MM.1S (cell line): ENCODE data around the gene PRKG2.

Experiments used
- DNase-seq: peaks from one replicate; pipeline ENCODE4 v3.0.0-alpha.2; 2015
- H2AFZ ChIP-seq: fragments of 300-600 bp; sonication (generic); 2 replicates; pipeline ENCODE4 v1.6.0; 2016; ENCODE audit warnings: antibody characterized with exemption, low read length
- H3F3A ChIP-seq: fragments of 300-600 bp; sonication (generic); 2 replicates; pipeline ENCODE4 v1.6.1; 2016; ENCODE audit warnings: mild to moderate bottlenecking, antibody characterized with exemption, low read length, moderate library complexity, mixed read lengths; ENCODE audit not compliant: insufficient read depth
- H3K27ac ChIP-seq: fragments of 300-600 bp; sonication (generic); 2 replicates; pipeline ENCODE4 v1.5.1; 2016; ENCODE audit warnings: mild to moderate bottlenecking, low read length
- H3K27me3 ChIP-seq: fragments of 300-600 bp; sonication (generic); replicated peaks from 2 replicates; pipeline ENCODE4 v1.6.0; 2016; ENCODE audit warnings: low read length; ENCODE audit not compliant: insufficient read depth
- H3K36me3 ChIP-seq: fragments of 300-600 bp; sonication (generic); replicated peaks from 2 replicates; pipeline ENCODE4 v1.6.1; 2016; ENCODE audit warnings: mild to moderate bottlenecking, low read length, mixed read lengths; ENCODE audit not compliant: insufficient read depth
- H3K4me1 ChIP-seq: fragments of 300-600 bp; sonication (generic); 2 replicates; pipeline ENCODE4 v1.6.1; 2016; ENCODE audit warnings: low read length, mixed read lengths
- H3K4me2 ChIP-seq: fragments of 300-600 bp; sonication (generic); 2 replicates; pipeline ENCODE4 v1.6.0; 2016; ENCODE audit warnings: low read depth, low read length
- H3K4me3 ChIP-seq: fragments of 300-600 bp; sonication (generic); 2 replicates; pipeline ENCODE4 v1.5.1; 2016; ENCODE audit warnings: low read length, mixed read lengths
- H3K79me2 ChIP-seq: fragments of 300-600 bp; sonication (generic); 2 replicates; pipeline ENCODE4 v1.6.1; 2016; ENCODE audit warnings: mixed run types, low read length, mixed read lengths
- H3K9ac ChIP-seq: fragments of 300-600 bp; sonication (generic); 2 replicates; pipeline ENCODE4 v1.6.1; 2016; ENCODE audit warnings: low read length, mixed read lengths
- H3K9me2 ChIP-seq: fragments of 300-600 bp; sonication (generic); replicated peaks from 2 replicates; pipeline ENCODE4 v1.6.1; 2016; ENCODE audit warnings: mild to moderate bottlenecking, low read length, mixed read lengths; ENCODE audit not compliant: insufficient read depth
- H3K9me3 ChIP-seq: fragments of 300-600 bp; sonication (generic); replicated peaks from 2 replicates; pipeline ENCODE4 v1.6.1; 2016; ENCODE audit warnings: mild to moderate bottlenecking, low read length, mixed read lengths; ENCODE audit not compliant: insufficient read depth
- H4K20me1 ChIP-seq: fragments of 300-600 bp; sonication (generic); 2 replicates; pipeline ENCODE4 v1.6.1; 2016; ENCODE audit warnings: mild to moderate bottlenecking, low read length, moderate library complexity, mixed read lengths; ENCODE audit not compliant: insufficient read depth
- EZH2 ChIP-seq: fragments of 300-600 bp; sonication (generic); optimal IDR thresholded peaks from 2 replicates; pipeline ENCODE3; 2017; ENCODE audit warnings: low read depth, mild to moderate bottlenecking, antibody characterized with exemption, low read length, mixed read lengths
- EZH2phosphoT487 ChIP-seq: fragments of 300-600 bp; sonication (generic); IDR thresholded peaks from 2 replicates; pipeline ENCODE4 v1.6.1; 2018; ENCODE audit warnings: antibody characterized with exemption, low read length
- TF ChIP-seq, protein P1 (sequence below): fragments of 300-600 bp; sonication (generic); IDR thresholded peaks from 2 replicates; pipeline ENCODE4 v1.5.1; 2016; ENCODE audit warnings: antibody characterized with exemption, low read length, mixed read lengths

The PRKG2 gene

DNA sequence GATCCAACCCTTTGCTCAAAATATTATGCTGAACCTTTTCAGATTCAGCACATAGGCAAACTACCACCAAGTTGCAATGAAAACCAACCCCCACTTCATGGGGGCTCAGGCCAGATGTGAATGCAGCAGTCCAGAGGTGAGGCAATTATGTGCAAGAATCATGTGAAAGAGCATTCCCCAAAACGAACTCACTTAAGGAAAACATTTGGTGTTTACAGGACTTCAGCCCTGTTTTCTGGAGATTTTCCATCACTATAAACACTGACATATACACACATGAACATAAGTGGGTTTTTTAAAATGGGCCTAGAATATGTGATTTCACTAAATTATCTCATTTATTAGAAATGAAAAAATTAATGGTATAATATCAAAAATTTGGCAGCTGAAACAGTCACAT lies 153.0 kb downstream of the PRKG2 start:
- no peak overlapping the region for H3K4me3 ChIP-seq
- H3K9me2 ChIP-seq, result no peaks in the 10 kb centered on the region
- DNase-seq, result no peak
- no peaks in the 10 kb centered on the region for H3K79me2 ChIP-seq
- TF ChIP-seq, protein P1, sequence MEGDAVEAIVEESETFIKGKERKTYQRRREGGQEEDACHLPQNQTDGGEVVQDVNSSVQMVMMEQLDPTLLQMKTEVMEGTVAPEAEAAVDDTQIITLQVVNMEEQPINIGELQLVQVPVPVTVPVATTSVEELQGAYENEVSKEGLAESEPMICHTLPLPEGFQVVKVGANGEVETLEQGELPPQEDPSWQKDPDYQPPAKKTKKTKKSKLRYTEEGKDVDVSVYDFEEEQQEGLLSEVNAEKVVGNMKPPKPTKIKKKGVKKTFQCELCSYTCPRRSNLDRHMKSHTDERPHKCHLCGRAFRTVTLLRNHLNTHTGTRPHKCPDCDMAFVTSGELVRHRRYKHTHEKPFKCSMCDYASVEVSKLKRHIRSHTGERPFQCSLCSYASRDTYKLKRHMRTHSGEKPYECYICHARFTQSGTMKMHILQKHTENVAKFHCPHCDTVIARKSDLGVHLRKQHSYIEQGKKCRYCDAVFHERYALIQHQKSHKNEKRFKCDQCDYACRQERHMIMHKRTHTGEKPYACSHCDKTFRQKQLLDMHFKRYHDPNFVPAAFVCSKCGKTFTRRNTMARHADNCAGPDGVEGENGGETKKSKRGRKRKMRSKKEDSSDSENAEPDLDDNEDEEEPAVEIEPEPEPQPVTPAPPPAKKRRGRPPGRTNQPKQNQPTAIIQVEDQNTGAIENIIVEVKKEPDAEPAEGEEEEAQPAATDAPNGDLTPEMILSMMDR, result no peak
- TF ChIP-seq EZH2phosphoT487, result no peak
- H3K27ac ChIP-seq, result no peak overlapping the region
- no peaks in the 10 kb centered on the region for H4K20me1 ChIP-seq
- no peaks in the 10 kb centered on the region for H3K4me1 ChIP-seq
- H3K9me3 ChIP-seq, result no peaks in the 10 kb centered on the region
- no peaks in the 10 kb centered on the region for H3F3A ChIP-seq
- H3K4me2 ChIP-seq, result no peak overlapping the region
- peaks cover 43% of the 10 kb centered on the region for H3K27me3 ChIP-seq
- no peaks in the 10 kb centered on the region for H3K36me3 ChIP-seq
- H3K9ac ChIP-seq, result no peak overlapping the region
- no peak overlapping the region for H2AFZ ChIP-seq

DNA sequence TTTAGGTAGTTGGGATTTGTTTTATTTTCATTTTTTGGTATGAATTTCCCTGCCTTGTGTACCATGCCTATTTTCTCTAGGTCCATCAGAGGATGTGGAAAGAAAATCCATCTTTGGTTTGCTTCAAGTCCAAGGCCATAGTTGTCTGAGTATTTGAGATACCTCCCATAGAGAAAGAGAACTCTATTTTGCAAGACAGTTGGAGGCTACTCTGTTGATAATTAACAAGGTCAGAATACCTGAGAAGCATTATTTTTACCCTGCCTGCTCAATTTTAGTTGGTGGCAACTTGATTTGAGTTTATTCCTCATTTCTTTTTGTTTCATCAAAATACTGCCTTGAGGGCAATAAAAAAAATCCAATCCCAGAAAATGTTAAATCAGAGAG lies 153.7 kb downstream of the PRKG2 start:
- no peaks in the 10 kb centered on the region for H3K79me2 ChIP-seq
- no peaks in the 10 kb centered on the region for H4K20me1 ChIP-seq
- H3K36me3 ChIP-seq, result no peaks in the 10 kb centered on the region
- H3K4me3 ChIP-seq, result no peak overlapping the region
- H3F3A ChIP-seq, result no peaks in the 10 kb centered on the region
- H3K27me3 ChIP-seq, result peaks cover 50% of the 10 kb centered on the region
- H3K4me2 ChIP-seq, result no peak overlapping the region
- no peaks in the 10 kb centered on the region for H3K4me1 ChIP-seq
- no peaks in the 10 kb centered on the region for H3K9me3 ChIP-seq
- no peak overlapping the region for H3K27ac ChIP-seq
- DNase-seq, result no peak
- H3K9me2 ChIP-seq, result no peaks in the 10 kb centered on the region
- TF ChIP-seq, protein P1, result no peak
- TF ChIP-seq EZH2phosphoT487, result no peak
- TF ChIP-seq EZH2, result no peak
- no peak overlapping the region for H2AFZ ChIP-seq
- H3K9ac ChIP-seq, result no peak overlapping the region

DNA sequence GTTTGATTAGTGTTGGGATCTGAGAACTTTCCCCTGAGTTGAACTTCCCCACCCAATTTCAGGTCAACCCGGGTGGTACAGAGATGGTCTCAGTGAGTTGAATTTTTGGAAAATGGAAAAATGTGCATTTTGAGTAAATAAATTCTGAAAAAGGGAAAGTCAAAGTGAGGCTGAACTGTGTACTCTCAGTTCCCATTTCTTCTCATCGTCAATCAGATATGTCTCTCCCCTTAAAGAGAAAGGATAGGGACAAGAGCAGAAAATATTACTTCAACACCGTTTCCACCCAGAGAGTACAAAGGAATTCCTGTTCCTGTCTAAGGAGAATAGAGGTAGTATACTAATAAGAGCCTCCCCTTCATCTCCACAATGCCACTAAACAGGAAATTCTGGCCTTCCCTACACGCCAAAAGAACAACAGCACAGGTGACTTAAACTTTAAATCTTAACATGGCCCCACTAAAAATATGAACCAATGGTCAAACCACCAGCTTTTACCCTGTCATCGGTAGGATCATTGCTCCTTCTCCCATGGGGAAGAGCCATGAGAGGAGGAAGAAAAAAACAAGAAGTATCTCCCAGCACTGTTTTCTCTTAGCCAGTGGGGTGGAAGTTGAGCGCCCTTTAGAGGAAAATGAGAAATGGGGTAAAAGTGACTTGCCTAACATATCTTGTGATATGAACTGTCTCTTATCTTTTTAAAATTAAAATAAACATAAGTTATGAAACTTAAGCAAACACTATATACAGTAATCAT lies 154.3 kb downstream of the PRKG2 start:
- Histone ChIP-seq H3K36me3 (no peaks in the 10 kb centered on the region), H3K4me1 (no peaks in the 10 kb centered on the region), H3K9me3 (no peaks in the 10 kb centered on the region), H3K4me3 (no peak overlapping the region), H3K79me2 (no peaks in the 10 kb centered on the region), H2AFZ (no peak overlapping the region), H3K27me3 (peaks cover 55% of the 10 kb centered on the region), H3K9me2 (no peaks in the 10 kb centered on the region), H4K20me1 (no peaks in the 10 kb centered on the region), H3K4me2 (no peak overlapping the region), H3F3A (no peaks in the 10 kb centered on the region), H3K9ac (no peak overlapping the region), H3K27ac (no peak overlapping the region)
- TF ChIP-seq EZH2phosphoT487 (no peak), EZH2 (no peak)
- TF ChIP-seq, protein P1, result no peak
- no peak for DNase-seq
